H9 (cell line): ENCODE measurements around the gene MRPL37. TPM values are rescaled to one million over a fixed set of nuclear protein-coding genes. Genes with fewer than 3 reads are reported as not detected.

Experiments
- DNase-seq: peaks from one replicate; pipeline ENCODE4 v3.0.0-alpha.2; 2017
- H2AFZ ChIP-seq: one replicate; pipeline ENCODE4 v1.6.1; 2013; ENCODE audit warnings: mild to moderate bottlenecking, low read length, control low read depth, moderate library complexity
- H2AK5ac ChIP-seq: 2 replicates; pipeline ENCODE4 v1.6.1; 2013; ENCODE audit warnings: low read length, control low read depth, mixed read lengths; ENCODE audit not compliant: insufficient read length
- H2BK120ac ChIP-seq: one replicate; pipeline ENCODE4 v1.6.1; 2013; ENCODE audit warnings: low read depth, mild to moderate bottlenecking, low read length, control low read depth, inconsistent platforms; ENCODE audit not compliant: poor library complexity, severe bottlenecking
- H2BK12ac ChIP-seq: 2 replicates; pipeline ENCODE4 v1.6.1; 2013; ENCODE audit warnings: low read length, control low read depth, mixed read lengths, low read depth; ENCODE audit not compliant: insufficient read length
- H2BK15ac ChIP-seq: 2 replicates; pipeline ENCODE4 v1.6.1; 2013; ENCODE audit warnings: low read depth, low read length, control low read depth
- H2BK20ac ChIP-seq: one replicate; pipeline ENCODE4 v1.6.1; 2013; ENCODE audit warnings: low read depth, mild to moderate bottlenecking, low read length, control low read depth, inconsistent platforms; ENCODE audit not compliant: poor library complexity, severe bottlenecking
- H2BK5ac ChIP-seq: 2 replicates; pipeline ENCODE4 v1.6.1; 2013; ENCODE audit warnings: low read length, control low read depth, mixed read lengths; ENCODE audit not compliant: insufficient read length
- H3K14ac ChIP-seq: 2 replicates; pipeline ENCODE4 v1.6.1; 2013; ENCODE audit warnings: low read length, control low read depth; ENCODE audit not compliant: insufficient read depth
- H3K18ac ChIP-seq: 2 replicates; pipeline ENCODE4 v1.6.1; 2013; ENCODE audit warnings: low read depth, mild to moderate bottlenecking, mixed read lengths, low read length, control low read depth; ENCODE audit not compliant: insufficient read length
- H3K23ac ChIP-seq: 2 replicates; pipeline ENCODE4 v1.6.1; 2013; ENCODE audit warnings: low read length, control low read depth, mixed read lengths, low read depth; ENCODE audit not compliant: insufficient read length
- H3K23me2 ChIP-seq: 2 replicates; pipeline ENCODE4 v1.6.1; 2013; ENCODE audit warnings: low read depth, mild to moderate bottlenecking, mixed read lengths, low read length, control low read depth; ENCODE audit not compliant: insufficient read length, poor library complexity, severe bottlenecking
- H3K27ac ChIP-seq: 2 replicates; pipeline ENCODE4 v1.5.1; 2013; ENCODE audit warnings: low read length, control low read depth, mixed read lengths, low read depth; ENCODE audit not compliant: insufficient read length
- H3K27me3 ChIP-seq: 2 replicates; pipeline ENCODE4 v1.6.1; 2013; ENCODE audit warnings: low read length, control low read depth, inconsistent platforms; ENCODE audit not compliant: insufficient read depth
- H3K4ac ChIP-seq: 2 replicates; pipeline ENCODE4 v1.6.1; 2013; ENCODE audit warnings: low read depth, mild to moderate bottlenecking, control low read depth, inconsistent platforms, low read length, moderate library complexity
- H3K4me1 ChIP-seq: 2 replicates; pipeline ENCODE4 v1.6.1; 2013; ENCODE audit warnings: low read length, control low read depth, inconsistent platforms; ENCODE audit not compliant: insufficient read depth
- H3K4me2 ChIP-seq: 2 replicates; pipeline ENCODE4 v1.6.1; 2013; ENCODE audit warnings: low read length, control low read depth, mixed read lengths; ENCODE audit not compliant: insufficient read length, insufficient read depth
- H3K56ac ChIP-seq: 2 replicates; pipeline ENCODE4 v1.6.1; 2013; ENCODE audit warnings: low read depth, mild to moderate bottlenecking, mixed read lengths, low read length, control low read depth; ENCODE audit not compliant: insufficient read length
- H3K79me1 ChIP-seq: 2 replicates; pipeline ENCODE4 v1.6.1; 2013; ENCODE audit warnings: low read depth, mild to moderate bottlenecking, moderate library complexity, low read length, control low read depth, inconsistent platforms; ENCODE audit not compliant: insufficient read depth, poor library complexity, severe bottlenecking
- H3K79me2 ChIP-seq: 2 replicates; pipeline ENCODE4 v1.6.1; 2013; ENCODE audit warnings: low read length, control low read depth, inconsistent platforms; ENCODE audit not compliant: insufficient read depth
- H3K9ac ChIP-seq: 2 replicates; pipeline ENCODE4 v1.6.1; 2013; ENCODE audit warnings: low read length, control low read depth, mixed read lengths; ENCODE audit not compliant: insufficient read length; ENCODE audit errors: extremely low read depth
- H3K9me3 ChIP-seq: one replicate; pipeline ENCODE4 v1.6.1; 2013; ENCODE audit warnings: low read depth, low read length, inconsistent platforms; ENCODE audit not compliant: control insufficient read depth
- H3T11ph ChIP-seq: one replicate; pipeline ENCODE4 v1.6.1; 2013; ENCODE audit warnings: mild to moderate bottlenecking, low read length, control low read depth, inconsistent platforms
- H4K20me1 ChIP-seq: one replicate; pipeline ENCODE4 v1.6.1; 2013; ENCODE audit not compliant: control insufficient read depth, insufficient read length, insufficient read depth
- H4K5ac ChIP-seq: 2 replicates; pipeline ENCODE4 v1.6.1; 2013; ENCODE audit warnings: low read depth, mild to moderate bottlenecking, mixed read lengths, low read length, control low read depth; ENCODE audit not compliant: insufficient read length
- H4K8ac ChIP-seq: replicated peaks from 2 replicates; pipeline ENCODE4 v1.6.1; 2013; ENCODE audit warnings: low read length, control low read depth, mixed read lengths, low read depth; ENCODE audit not compliant: insufficient read length
- H4K91ac ChIP-seq: 2 replicates; pipeline ENCODE4 v1.6.1; 2013; ENCODE audit warnings: low read depth, mild to moderate bottlenecking, moderate library complexity, mixed read lengths, low read length, control low read depth; ENCODE audit not compliant: insufficient read length
- H3K27ac Mint-ChIP-seq, 3 experiments: 2 replicates in 2 of 3; 3 replicates in 1 of 3; pipeline ENCODE4 v1.8.0; 2020 to 2021; ENCODE audit warnings: mixed read lengths in 3 of 3, mild to moderate bottlenecking in 1 of 3, moderate library complexity in 1 of 3
- H3K27me3 Mint-ChIP-seq: 2 replicates; pipeline ENCODE4 v1.8.0; 2021; ENCODE audit warnings: low read depth, mild to moderate bottlenecking, moderate library complexity, mixed read lengths
- H3K36me3 Mint-ChIP-seq, 3 experiments: 2 replicates in 2 of 3; 3 replicates in 1 of 3; pipeline ENCODE4 v1.8.0; 2020 to 2021; ENCODE audit warnings: low read depth in 3 of 3, mixed read lengths in 3 of 3; ENCODE audit not compliant: insufficient read depth in 1 of 3
- H3K4me1 Mint-ChIP-seq, 2 experiments: 2 replicates each; pipeline ENCODE4 v1.8.0; 2020; ENCODE audit warnings: mixed read lengths in 2 of 2
- H3K4me3 Mint-ChIP-seq, 2 experiments: 2 replicates in 1 of 2; 3 replicates in 1 of 2; pipeline ENCODE4 v1.8.0; 2020 to 2021; ENCODE audit warnings: mild to moderate bottlenecking in 2 of 2, mixed read lengths in 2 of 2, moderate library complexity in 1 of 2
- H3K9me3 Mint-ChIP-seq, 2 experiments: 2 replicates in 1 of 2; 3 replicates in 1 of 2; pipeline ENCODE4 v1.8.0; 2020; ENCODE audit warnings: mild to moderate bottlenecking in 2 of 2, mixed read lengths in 2 of 2, moderate library complexity in 1 of 2
- WGBS: extraction: QIAGEN DNeasy Blood & Tissue Kit; methylation state at CpG from one replicate; pipeline ENCODE4 v1.1.7; 2013; ENCODE audit warnings: missing lambda C conversion rate, low lambda C conversion rate, mixed read lengths; ENCODE audit not compliant: insufficient read length; ENCODE audit errors: extremely low coverage; 5-methylcytosine and 5-hydroxymethylcytosine counted together
- total RNA-seq: library from RNA; stranded (reverse); gene quantifications from 2 replicates; pipeline ENCODE4 v1.2.1, GENCODE V29; 2021
- TF ChIP-seq, protein P1 (sequence below): fragments of 200-600 bp; sonication (generic); conservative IDR thresholded peaks from 3 replicates; pipeline ENCODE4 v1.8.0; 2021; ENCODE audit warnings: antibody characterized with exemption, mild to moderate bottlenecking

Gene MRPL37
- total RNA-seq, 1 experiment from 2014 or later: 123 TPM

DNA sequence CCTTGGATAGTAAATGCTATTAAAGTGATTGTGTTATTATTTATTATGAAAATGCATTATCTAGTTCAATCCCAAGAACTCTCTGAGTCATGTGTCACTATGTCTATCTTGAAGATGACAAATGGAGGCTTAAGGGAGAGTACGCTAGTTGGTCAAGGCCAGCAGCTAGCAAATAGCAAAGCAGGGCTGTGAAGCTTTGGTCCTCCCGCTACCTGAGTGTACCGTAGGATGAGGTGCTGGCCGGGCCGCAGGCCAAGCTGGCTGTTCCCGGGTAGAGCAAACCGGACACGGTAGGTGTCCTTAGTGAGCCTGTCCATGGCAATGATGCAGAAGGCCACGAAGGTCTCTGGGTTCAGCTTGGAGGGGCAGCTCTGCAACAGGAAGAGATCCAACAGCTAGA, 9.4 kb upstream of the MRPL37 start:
- Histone ChIP-seq H4K20me1 (no peaks in the 10 kb centered on the region), H2AK5ac (no peak overlapping the region), H3K23me2 (no peaks in the 10 kb centered on the region), H3K4me1 (no peaks in the 10 kb centered on the region), H2BK15ac (no peak overlapping the region), H3K56ac (no peak overlapping the region), H3K27ac (no peak overlapping the region), H2BK120ac (no peak overlapping the region), H2BK12ac (no peak overlapping the region), H4K8ac (no peak overlapping the region), H3K9me3 (no peaks in the 10 kb centered on the region), H3K23ac (no peak overlapping the region), H3K4me2 (no peak overlapping the region), H2BK20ac (no peak overlapping the region), H2AFZ (no peak overlapping the region), H4K91ac (no peak overlapping the region), H3K14ac (no peak overlapping the region), H3K27me3 (no peaks in the 10 kb centered on the region), H4K5ac (no peak overlapping the region), H3K79me2 (no peaks in the 10 kb centered on the region), H2BK5ac (no peak overlapping the region), H3K18ac (no peak overlapping the region), H3T11ph (no peak overlapping the region), H3K79me1 (no peaks in the 10 kb centered on the region), H3K9ac (no peak overlapping the region), H3K4ac (no peak overlapping the region)
- TF ChIP-seq, protein P1, sequence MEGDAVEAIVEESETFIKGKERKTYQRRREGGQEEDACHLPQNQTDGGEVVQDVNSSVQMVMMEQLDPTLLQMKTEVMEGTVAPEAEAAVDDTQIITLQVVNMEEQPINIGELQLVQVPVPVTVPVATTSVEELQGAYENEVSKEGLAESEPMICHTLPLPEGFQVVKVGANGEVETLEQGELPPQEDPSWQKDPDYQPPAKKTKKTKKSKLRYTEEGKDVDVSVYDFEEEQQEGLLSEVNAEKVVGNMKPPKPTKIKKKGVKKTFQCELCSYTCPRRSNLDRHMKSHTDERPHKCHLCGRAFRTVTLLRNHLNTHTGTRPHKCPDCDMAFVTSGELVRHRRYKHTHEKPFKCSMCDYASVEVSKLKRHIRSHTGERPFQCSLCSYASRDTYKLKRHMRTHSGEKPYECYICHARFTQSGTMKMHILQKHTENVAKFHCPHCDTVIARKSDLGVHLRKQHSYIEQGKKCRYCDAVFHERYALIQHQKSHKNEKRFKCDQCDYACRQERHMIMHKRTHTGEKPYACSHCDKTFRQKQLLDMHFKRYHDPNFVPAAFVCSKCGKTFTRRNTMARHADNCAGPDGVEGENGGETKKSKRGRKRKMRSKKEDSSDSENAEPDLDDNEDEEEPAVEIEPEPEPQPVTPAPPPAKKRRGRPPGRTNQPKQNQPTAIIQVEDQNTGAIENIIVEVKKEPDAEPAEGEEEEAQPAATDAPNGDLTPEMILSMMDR: no peak
- no peaks in the 10 kb centered on the region for H3K27me3 Mint-ChIP-seq
- H3K4me3 Mint-ChIP-seq: no peak overlapping the region
- H3K9me3 Mint-ChIP-seq: no peaks in the 10 kb centered on the region; a peak in 2 of 5 replicates
- WGBS: no CpG with 5 or more reads among the region's 9 CpGs
- DNase-seq: no peak
- peaks cover 4 to 33% (median 17%) of the 10 kb centered on the region in 3 experiments; a peak in 6 of 7 replicates for H3K36me3 Mint-ChIP-seq
- no peaks in the 10 kb centered on the region for H3K4me1 Mint-ChIP-seq
- H3K27ac Mint-ChIP-seq: no peak overlapping the region
